Endothelial cell (in vitro differentiated cells): ENCODE data around the gene LRIT1. TPM values are rescaled to one million over a fixed set of nuclear protein-coding genes. Genes with fewer than 3 reads are reported as not detected.
A peak's percentile ranks its signal among the peaks of the same experiment; 100 is the strongest.

Experiments
- DNase-seq: peaks from one replicate; pipeline ENCODE4 v3.0.0; 2021; ENCODE audit warnings: low spot score
- H3K27ac Mint-ChIP-seq: one replicate; pipeline ENCODE4 v1.8.0; 2021; ENCODE audit warnings: mixed read lengths, inconsistent platforms; ENCODE audit not compliant: unreplicated experiment
- H3K27me3 Mint-ChIP-seq: one replicate; pipeline ENCODE4 v1.8.0; 2021; ENCODE audit warnings: mild to moderate bottlenecking, moderate library complexity, mixed read lengths, inconsistent platforms; ENCODE audit not compliant: unreplicated experiment
- H3K36me3 Mint-ChIP-seq: one replicate; pipeline ENCODE4 v1.8.0; 2021; ENCODE audit warnings: mild to moderate bottlenecking, low read depth, mixed read lengths, inconsistent platforms; ENCODE audit not compliant: unreplicated experiment
- H3K4me1 Mint-ChIP-seq: one replicate; pipeline ENCODE4 v1.8.0; 2021; ENCODE audit warnings: mild to moderate bottlenecking, mixed read lengths, inconsistent platforms; ENCODE audit not compliant: unreplicated experiment
- H3K4me3 Mint-ChIP-seq: one replicate; pipeline ENCODE4 v1.8.0; 2021; ENCODE audit warnings: mild to moderate bottlenecking, mixed read lengths, inconsistent platforms; ENCODE audit not compliant: unreplicated experiment
- H3K9me3 Mint-ChIP-seq: one replicate; pipeline ENCODE4 v1.8.0; 2021; ENCODE audit warnings: mixed read lengths, inconsistent platforms; ENCODE audit not compliant: unreplicated experiment
- CTCF ChIP-seq: fragments of 200-600 bp; sonication (generic); IDR thresholded peaks from one replicate; pipeline ENCODE4 v1.5.0; 2021; ENCODE audit warnings: antibody characterized with exemption; ENCODE audit not compliant: unreplicated experiment
- total RNA-seq: library from RNA; stranded (reverse); fragmentation: NEBNext Ultra II Directional; extraction: Animal tissue kit (Norgen Biotek cat#: 25700); gene quantifications from one replicate; pipeline ENCODE4 v1.2.1, GENCODE V29; 2021; ENCODE audit not compliant: unreplicated experiment

The LRIT1 gene
- total RNA-seq, 1 donor from 2014 or later, result not detected

- Mint-ChIP-seq H3K4me1 (no peaks in the 10 kb centered on the region), H3K4me3 (no peak overlapping the region), H3K9me3 (no peaks in the 10 kb centered on the region), H3K27me3 (peaks cover 3% of the 10 kb centered on the region), H3K27ac (no peak overlapping the region), H3K36me3 (no peaks in the 10 kb centered on the region)
- DNase-seq, result no peak
- TF ChIP-seq CTCF, result peak; percentile 13
Measured at GRCh38 chr10:84205853-84206525, 35.4 kb downstream of the LRIT1 start.

GRCh38 chr10:84205049-84205852 is 36.1 kb downstream of the LRIT1 start:
- Mint-ChIP-seq H3K9me3 (no peaks in the 10 kb centered on the region), H3K27me3 (peaks cover 6% of the 10 kb centered on the region)
- TF ChIP-seq CTCF, result peak; percentile 58

GRCh38 chr10:84204610-84205009 is 36.7 kb downstream of the LRIT1 start:
- Mint-ChIP-seq H3K9me3 (no peaks in the 10 kb centered on the region), H3K4me1 (no peaks in the 10 kb centered on the region), H3K36me3 (no peaks in the 10 kb centered on the region), H3K4me3 (no peak overlapping the region), H3K27ac (no peak overlapping the region), H3K27me3 (peaks cover 6% of the 10 kb centered on the region)
- no peak for DNase-seq
- no peak for TF ChIP-seq CTCF

More at GRCh38 chr10:84205049-84205852, 36.1 kb downstream of the LRIT1 start:
- no peaks in the 10 kb centered on the region for H3K36me3 Mint-ChIP-seq
- H3K4me3 Mint-ChIP-seq, result no peak overlapping the region
- peak; percentile 82 for DNase-seq
- H3K4me1 Mint-ChIP-seq, result no peaks in the 10 kb centered on the region
- H3K27ac Mint-ChIP-seq, result no peak overlapping the region

- Mint-ChIP-seq H3K4me3 (no peak overlapping the region), H3K36me3 (no peaks in the 10 kb centered on the region), H3K9me3 (no peaks in the 10 kb centered on the region), H3K27me3 (peaks cover 7% of the 10 kb centered on the region), H3K27ac (no peak overlapping the region), H3K4me1 (no peaks in the 10 kb centered on the region)
- no peak for DNase-seq
- peak; percentile 42 for TF ChIP-seq CTCF
Measured at GRCh38 chr10:84204122-84204521, 37.2 kb downstream of the LRIT1 start.

- H3K4me3 Mint-ChIP-seq, result no peak overlapping the region
- H3K36me3 Mint-ChIP-seq, result no peaks in the 10 kb centered on the region
- no peak for DNase-seq
- H3K27ac Mint-ChIP-seq, result no peak overlapping the region
- no peak for TF ChIP-seq CTCF
- no peaks in the 10 kb centered on the region for H3K4me1 Mint-ChIP-seq
- no peaks in the 10 kb centered on the region for H3K9me3 Mint-ChIP-seq
- H3K27me3 Mint-ChIP-seq, result peaks cover 14% of the 10 kb centered on the region
Measured at GRCh38 chr10:84202349-84202748, 39.0 kb downstream of the LRIT1 start.
